ENCODE results near the gene PTPRG.

PTPRG gene

GRCh38 chr3:61569856-61570580 lies 8.6 kb downstream of the PTPRG start:
- TF ChIP-seq, protein P1, sequence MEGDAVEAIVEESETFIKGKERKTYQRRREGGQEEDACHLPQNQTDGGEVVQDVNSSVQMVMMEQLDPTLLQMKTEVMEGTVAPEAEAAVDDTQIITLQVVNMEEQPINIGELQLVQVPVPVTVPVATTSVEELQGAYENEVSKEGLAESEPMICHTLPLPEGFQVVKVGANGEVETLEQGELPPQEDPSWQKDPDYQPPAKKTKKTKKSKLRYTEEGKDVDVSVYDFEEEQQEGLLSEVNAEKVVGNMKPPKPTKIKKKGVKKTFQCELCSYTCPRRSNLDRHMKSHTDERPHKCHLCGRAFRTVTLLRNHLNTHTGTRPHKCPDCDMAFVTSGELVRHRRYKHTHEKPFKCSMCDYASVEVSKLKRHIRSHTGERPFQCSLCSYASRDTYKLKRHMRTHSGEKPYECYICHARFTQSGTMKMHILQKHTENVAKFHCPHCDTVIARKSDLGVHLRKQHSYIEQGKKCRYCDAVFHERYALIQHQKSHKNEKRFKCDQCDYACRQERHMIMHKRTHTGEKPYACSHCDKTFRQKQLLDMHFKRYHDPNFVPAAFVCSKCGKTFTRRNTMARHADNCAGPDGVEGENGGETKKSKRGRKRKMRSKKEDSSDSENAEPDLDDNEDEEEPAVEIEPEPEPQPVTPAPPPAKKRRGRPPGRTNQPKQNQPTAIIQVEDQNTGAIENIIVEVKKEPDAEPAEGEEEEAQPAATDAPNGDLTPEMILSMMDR (IDR thresholded peaks at IDR 0.05; ENCODE audit: insufficient read depth, low read length, poor library complexity, severe bottlenecking), result no peak
- H3K4me3 ChIP-seq (replicated peaks; ENCODE audit: low read depth, low read length), result no peak overlapping the region
- no peak for DNase-seq (ENCODE audit: extremely low read depth, insufficient read length)

GRCh38 chr3:61570813-61571212 lies 9.4 kb downstream of the PTPRG start:
- no peaks in the 10 kb centered on the region for H3K36me3 ChIP-seq (ENCODE audit: control insufficient read depth, insufficient read depth, low read length)
- DNase-seq (ENCODE audit: extremely low read depth, insufficient read length), result no peak
- no peaks in the 10 kb centered on the region for H3K27me3 ChIP-seq (replicated peaks; ENCODE audit: control insufficient read depth, insufficient read depth, low read length)
- TF ChIP-seq, protein P1 (IDR thresholded peaks at IDR 0.05; ENCODE audit: insufficient read depth, low read length, poor library complexity, severe bottlenecking), result no peak
- H3K4me3 ChIP-seq (replicated peaks; ENCODE audit: low read depth, low read length), result no peak overlapping the region

More at GRCh38 chr3:61569856-61570580, 8.6 kb downstream of the PTPRG start:
- Histone ChIP-seq H3K27me3 (replicated peaks; ENCODE audit: control insufficient read depth, insufficient read depth, low read length) (no peaks in the 10 kb centered on the region), H3K36me3 (ENCODE audit: control insufficient read depth, insufficient read depth, low read length) (no peaks in the 10 kb centered on the region)

- H3K36me3 ChIP-seq (ENCODE audit: control insufficient read depth, insufficient read depth, low read length), result no peaks in the 10 kb centered on the region
- DNase-seq (ENCODE audit: extremely low read depth, insufficient read length), result no peak
- no peak overlapping the region for H3K4me3 ChIP-seq (replicated peaks; ENCODE audit: low read depth, low read length)
- TF ChIP-seq, protein P1 (IDR thresholded peaks at IDR 0.05; ENCODE audit: insufficient read depth, low read length, poor library complexity, severe bottlenecking), result no peak
- H3K27me3 ChIP-seq (replicated peaks; ENCODE audit: control insufficient read depth, insufficient read depth, low read length), result no peaks in the 10 kb centered on the region
Observed at GRCh38 chr3:61571516-61572336, 10.4 kb downstream of the PTPRG start.

GRCh38 chr3:61572879-61573278 lies 11.5 kb downstream of the PTPRG start:
- Histone ChIP-seq H3K36me3 (ENCODE audit: control insufficient read depth, insufficient read depth, low read length) (no peaks in the 10 kb centered on the region), H3K27me3 (replicated peaks; ENCODE audit: control insufficient read depth, insufficient read depth, low read length) (no peaks in the 10 kb centered on the region), H3K4me3 (replicated peaks; ENCODE audit: low read depth, low read length) (no peak overlapping the region)
- no peak for DNase-seq (ENCODE audit: extremely low read depth, insufficient read length)
- TF ChIP-seq, protein P1 (IDR thresholded peaks at IDR 0.05; ENCODE audit: insufficient read depth, low read length, poor library complexity, severe bottlenecking), result no peak

GRCh38 chr3:61573441-61573840 lies 12.1 kb downstream of the PTPRG start:
- Histone ChIP-seq H3K36me3 (ENCODE audit: control insufficient read depth, insufficient read depth, low read length) (no peaks in the 10 kb centered on the region), H3K4me3 (replicated peaks; ENCODE audit: low read depth, low read length) (no peak overlapping the region)

More at GRCh38 chr3:61573441-61573840, 12.1 kb downstream of the PTPRG start:
- H3K27me3 ChIP-seq (replicated peaks; ENCODE audit: control insufficient read depth, insufficient read depth, low read length), result no peaks in the 10 kb centered on the region
- TF ChIP-seq, protein P1 (IDR thresholded peaks at IDR 0.05; ENCODE audit: insufficient read depth, low read length, poor library complexity, severe bottlenecking), result no peak
- DNase-seq (ENCODE audit: extremely low read depth, insufficient read length), result no peak
